Measurements from ENCODE around the gene EPDR1. TPM values are rescaled to one million over a fixed set of nuclear protein-coding genes. Genes with fewer than 3 reads are reported as not detected.
A peak's percentile ranks its signal among the peaks of the same experiment; 100 is the strongest.
"Not testable (repeated sequence)": the region's sequence is repeated elsewhere in the genome, so short reads cannot be mapped to it uniquely, and the experiment has no call there.

EPDR1 gene
- total and polyA plus RNA-seq, 2 experiments from 2014 or later, result 44.2 to 51.9 TPM

- Histone ChIP-seq H3K4me1 (ENCODE audit: low read depth) (peaks cover 39% of the 10 kb centered on the region), H3K9me3 (ENCODE audit: low read depth) (no peaks in the 10 kb centered on the region), H3K36me3 (no peaks in the 10 kb centered on the region), H3K27ac (no peak overlapping the region), H3K27me3 (no peaks in the 10 kb centered on the region), H3K4me3 (no peak overlapping the region)
- TF ChIP-seq, protein P1, sequence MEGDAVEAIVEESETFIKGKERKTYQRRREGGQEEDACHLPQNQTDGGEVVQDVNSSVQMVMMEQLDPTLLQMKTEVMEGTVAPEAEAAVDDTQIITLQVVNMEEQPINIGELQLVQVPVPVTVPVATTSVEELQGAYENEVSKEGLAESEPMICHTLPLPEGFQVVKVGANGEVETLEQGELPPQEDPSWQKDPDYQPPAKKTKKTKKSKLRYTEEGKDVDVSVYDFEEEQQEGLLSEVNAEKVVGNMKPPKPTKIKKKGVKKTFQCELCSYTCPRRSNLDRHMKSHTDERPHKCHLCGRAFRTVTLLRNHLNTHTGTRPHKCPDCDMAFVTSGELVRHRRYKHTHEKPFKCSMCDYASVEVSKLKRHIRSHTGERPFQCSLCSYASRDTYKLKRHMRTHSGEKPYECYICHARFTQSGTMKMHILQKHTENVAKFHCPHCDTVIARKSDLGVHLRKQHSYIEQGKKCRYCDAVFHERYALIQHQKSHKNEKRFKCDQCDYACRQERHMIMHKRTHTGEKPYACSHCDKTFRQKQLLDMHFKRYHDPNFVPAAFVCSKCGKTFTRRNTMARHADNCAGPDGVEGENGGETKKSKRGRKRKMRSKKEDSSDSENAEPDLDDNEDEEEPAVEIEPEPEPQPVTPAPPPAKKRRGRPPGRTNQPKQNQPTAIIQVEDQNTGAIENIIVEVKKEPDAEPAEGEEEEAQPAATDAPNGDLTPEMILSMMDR (IDR thresholded peaks at IDR 0.05; ENCODE audit: low read depth, low read length), result no peak
- no peak for DNase-seq (ENCODE audit: low read depth in 1 of 2, low spot score in 1 of 2)
Measured at GRCh38 chr7:37944737-37945054, 24.3 kb downstream of the EPDR1 start.

GRCh38 chr7:37945336-37945735 is 24.9 kb downstream of the EPDR1 start:
- Histone ChIP-seq H3K4me1 (ENCODE audit: low read depth) (peaks cover 39% of the 10 kb centered on the region), H3K36me3 (no peaks in the 10 kb centered on the region), H3K9me3 (ENCODE audit: low read depth) (no peaks in the 10 kb centered on the region), H3K27ac (no peak overlapping the region), H3K27me3 (no peaks in the 10 kb centered on the region), H3K4me3 (no peak overlapping the region)
- TF ChIP-seq, protein P1 (IDR thresholded peaks at IDR 0.05; ENCODE audit: low read depth, low read length), result no peak
- peak in 1 of 2 donors; percentile 51 for DNase-seq (ENCODE audit: low read depth in 1 of 2, low spot score in 1 of 2)

- Histone ChIP-seq H3K27ac (peak overlapping the region; percentile 36), H3K4me3 (no peak overlapping the region)
- DNase-seq (ENCODE audit: low read depth in 1 of 2, low spot score in 1 of 2), result peak in 1 of 2 donors; percentile 78
Measured at GRCh38 chr7:37947138-37947940, 26.9 kb downstream of the EPDR1 start.

GRCh38 chr7:37947941-37948210 is 27.4 kb downstream of the EPDR1 start:
- Histone ChIP-seq H3K36me3 (no peaks in the 10 kb centered on the region), H3K4me1 (ENCODE audit: low read depth) (peaks cover 31% of the 10 kb centered on the region), H3K9me3 (ENCODE audit: low read depth) (no peaks in the 10 kb centered on the region), H3K27ac (peak overlapping the region; percentile 36), H3K4me3 (no peak overlapping the region), H3K27me3 (peaks cover 3% of the 10 kb centered on the region)
- TF ChIP-seq, protein P1 (IDR thresholded peaks at IDR 0.05; ENCODE audit: low read depth, low read length), result no peak
- no peak for DNase-seq (ENCODE audit: low read depth in 1 of 2, low spot score in 1 of 2)

More at GRCh38 chr7:37947138-37947940, 26.9 kb downstream of the EPDR1 start:
- TF ChIP-seq, protein P1 (IDR thresholded peaks at IDR 0.05; ENCODE audit: low read depth, low read length), result no peak
- Histone ChIP-seq H3K27me3 (peaks cover 3% of the 10 kb centered on the region), H3K4me1 (ENCODE audit: low read depth) (peaks cover 36% of the 10 kb centered on the region), H3K9me3 (ENCODE audit: low read depth) (no peaks in the 10 kb centered on the region), H3K36me3 (no peaks in the 10 kb centered on the region)

- peaks cover 3% of the 10 kb centered on the region for H3K27me3 ChIP-seq
- no peak overlapping the region for H3K4me3 ChIP-seq
- no peak for DNase-seq (ENCODE audit: low read depth in 1 of 2, low spot score in 1 of 2)
- H3K9me3 ChIP-seq (ENCODE audit: low read depth), result no peaks in the 10 kb centered on the region
- H3K4me1 ChIP-seq (ENCODE audit: low read depth), result peaks cover 17% of the 10 kb centered on the region
- no peak overlapping the region for H3K27ac ChIP-seq
- no peaks in the 10 kb centered on the region for H3K36me3 ChIP-seq
- TF ChIP-seq, protein P1 (IDR thresholded peaks at IDR 0.05; ENCODE audit: low read depth, low read length), result no peak
Measured at GRCh38 chr7:37952240-37952639, 31.8 kb downstream of the EPDR1 start.

GRCh38 chr7:37954217-37954616 is 33.8 kb downstream of the EPDR1 start:
- H3K4me1 ChIP-seq (ENCODE audit: low read depth); H3K4me3 ChIP-seq; H3K27me3 ChIP-seq: not testable (repeated sequence)

More at GRCh38 chr7:37954217-37954616, 33.8 kb downstream of the EPDR1 start:
- DNase-seq (ENCODE audit: low read depth in 1 of 2, low spot score in 1 of 2); H3K9me3 ChIP-seq (ENCODE audit: low read depth); H3K27ac ChIP-seq; H3K36me3 ChIP-seq: not testable (repeated sequence)
